OCI-LY7 (cell line): Measurements from ENCODE around the gene TMEM39A. TPM values are rescaled to one million over a fixed set of nuclear protein-coding genes. Genes with fewer than 3 reads are reported as not detected.

Experiments
- BruUV-seq: library from RNA; stranded (reverse); fragments of 400-500 nt; replicated peaks from 2 replicates; lab custom pipeline; 2021; lab: Mats Ljungman, UMichigan
- CTCF ChIA-PET: fragments of 300-600 bp; sonication (Branson Sonifier 250); formaldehyde crosslinking; loops from one replicate; lab custom pipeline; 2022; ENCODE audit warnings: antibody characterized with exemption; ENCODE audit not compliant: unreplicated experiment; lab: Charles Lee
- POLR2A ChIA-PET: fragments of 300-600 bp; sonication (Branson Sonifier 250); formaldehyde crosslinking; loops from one replicate; lab custom pipeline; 2022; ENCODE audit warnings: antibody characterized with exemption; lab: Charles Lee
- DNase-seq: peaks from one replicate; pipeline ENCODE4 v3.0.0-alpha.2; 2015; ENCODE audit warnings: low spot score
- H2AFZ ChIP-seq: fragments of 200-600 bp; sonication (generic), shearing (Covaris generic); 2 replicates; pipeline ENCODE4 v1.6.1; 2014; ENCODE audit warnings: mild to moderate bottlenecking, antibody characterized with exemption, low read length, moderate library complexity
- H3K27ac ChIP-seq: fragments of 200-600 bp; sonication (generic); 2 replicates; pipeline ENCODE4 v1.5.1; 2014; ENCODE audit warnings: mixed run types, low read depth, mild to moderate bottlenecking, moderate library complexity, low read length, inconsistent platforms; ENCODE audit not compliant: poor library complexity, severe bottlenecking
- H3K36me3 ChIP-seq: fragments of 200-600 bp; sonication (generic); 2 replicates; pipeline ENCODE4 v1.6.1; 2014; ENCODE audit warnings: mild to moderate bottlenecking, antibody characterized with exemption, low read length, moderate library complexity, mixed read lengths; ENCODE audit not compliant: insufficient read depth
- H3K4me1 ChIP-seq: fragments of 200-600 bp; sonication (generic); 2 replicates; pipeline ENCODE4 v1.5.1; 2014; ENCODE audit warnings: mild to moderate bottlenecking, low read length; ENCODE audit not compliant: insufficient read depth, poor library complexity, severe bottlenecking
- H3K4me2 ChIP-seq: fragments of 200-600 bp; sonication (generic); 2 replicates; pipeline ENCODE4 v1.6.1; 2014; ENCODE audit warnings: mild to moderate bottlenecking, low read length
- H3K4me3 ChIP-seq: fragments of 200-600 bp; sonication (generic); 2 replicates; pipeline ENCODE4 v1.5.1; 2014; ENCODE audit warnings: mild to moderate bottlenecking, low read depth, low read length; ENCODE audit not compliant: poor library complexity, severe bottlenecking
- H3K79me2 ChIP-seq: fragments of 200-600 bp; sonication (generic); 2 replicates; pipeline ENCODE4 v1.6.1; 2016; ENCODE audit warnings: low read depth, mild to moderate bottlenecking, low read length, moderate library complexity, mixed read lengths; ENCODE audit not compliant: insufficient read depth
- H3K9me2 ChIP-seq: fragments of 200-600 bp; sonication (generic); 2 replicates; pipeline ENCODE4 v1.6.1; 2016; ENCODE audit warnings: mild to moderate bottlenecking, low read length, mixed read lengths; ENCODE audit not compliant: insufficient read depth
- H3K9me3 ChIP-seq: fragments of 200-600 bp; sonication (generic); 2 replicates; pipeline ENCODE4 v1.6.1; 2014; ENCODE audit warnings: mild to moderate bottlenecking, mixed run types, low read length, mixed read lengths
- H4K20me1 ChIP-seq: fragments of 200-600 bp; sonication (generic); 2 replicates; pipeline ENCODE4 v1.6.1; 2014; ENCODE audit warnings: mild to moderate bottlenecking, antibody characterized with exemption, low read length, moderate library complexity, mixed read lengths; ENCODE audit not compliant: insufficient read depth
- EZH2phosphoT487 ChIP-seq: fragments of 200-600 bp; sonication (generic); IDR thresholded peaks from 2 replicates; pipeline ENCODE4 v1.6.1; 2018; ENCODE audit warnings: low read depth, borderline replicate concordance, mild to moderate bottlenecking, mixed run types, antibody characterized with exemption, low read length, moderate library complexity, mixed read lengths
- intact Hi-C: fragments of 100-400 bp; cut with micrococcal nuclease; formaldehyde crosslinking; loops from one replicate; pipeline ENCODE4 v1.10.0; 2022; ENCODE audit not compliant: unreplicated experiment
- total RNA-seq, 2 experiments: library from RNA; depleted of rRNA in 1 of 2; stranded (reverse); fragments of >200 nt in 1 of 2; shearing (Covaris generic) in 1 of 2; gene quantifications; 2 replicates each; pipeline ENCODE4 v1.2.3, GENCODE V29; 2014 to 2022
- TF ChIP-seq, protein P1 (sequence below): fragments of 200-600 bp; sonication (generic); conservative IDR thresholded peaks from 2 replicates; pipeline ENCODE4 v1.5.1; 2014; ENCODE audit warnings: mild to moderate bottlenecking, antibody characterized with exemption, low read length, moderate library complexity, mixed read lengths

TMEM39A gene
- total RNA-seq, 2 experiments from 2014 or later = 35.3 to 42.8 TPM

DNA sequence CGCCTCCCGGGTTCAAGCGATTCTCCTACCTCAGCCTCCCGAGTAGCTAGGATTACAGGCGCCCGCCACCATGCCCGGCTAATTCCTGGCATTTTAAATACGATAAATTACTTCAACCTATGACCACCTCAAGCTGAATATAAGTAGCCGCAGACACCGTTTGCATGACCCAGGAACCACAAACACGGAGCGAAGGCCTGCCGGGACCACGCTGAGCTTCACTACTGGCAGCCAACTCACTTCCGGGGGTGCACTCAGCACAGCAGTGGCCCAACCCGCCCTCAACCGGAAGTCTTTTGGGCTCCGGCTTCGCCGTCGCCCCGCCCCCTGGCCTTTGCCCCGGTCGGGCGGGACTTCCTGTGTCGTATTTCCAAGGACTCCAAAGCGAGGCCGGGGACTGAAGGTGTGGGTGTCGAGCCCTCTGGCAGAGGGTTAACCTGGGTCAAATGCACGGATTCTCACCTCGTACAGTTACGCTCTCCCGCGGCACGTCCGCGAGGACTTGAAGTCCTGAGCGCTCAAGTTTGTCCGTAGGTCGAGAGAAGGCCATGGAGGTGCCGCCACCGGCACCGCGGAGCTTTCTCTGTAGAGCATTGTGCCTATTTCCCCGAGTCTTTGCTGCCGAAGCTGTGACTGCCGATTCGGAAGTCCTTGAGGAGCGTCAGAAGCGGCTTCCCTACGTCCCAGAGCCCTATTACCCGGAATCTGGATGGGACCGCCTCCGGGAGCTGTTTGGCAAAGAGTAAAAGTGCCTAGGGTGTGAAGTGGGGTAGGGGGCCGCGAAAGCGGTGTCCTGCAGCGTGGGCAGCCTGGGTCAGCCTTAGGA, 35.0 kb upstream of the TMEM39A start, which contains the start of gene TIMMDC1:
TIMMDC1 (plus strand) TSS at position 362 of the 826 bp plus-strand sequence; CDS start at position 549, 187 bp downstream.
- no peak for TF ChIP-seq EZH2phosphoT487
- TF ChIP-seq, protein P1, sequence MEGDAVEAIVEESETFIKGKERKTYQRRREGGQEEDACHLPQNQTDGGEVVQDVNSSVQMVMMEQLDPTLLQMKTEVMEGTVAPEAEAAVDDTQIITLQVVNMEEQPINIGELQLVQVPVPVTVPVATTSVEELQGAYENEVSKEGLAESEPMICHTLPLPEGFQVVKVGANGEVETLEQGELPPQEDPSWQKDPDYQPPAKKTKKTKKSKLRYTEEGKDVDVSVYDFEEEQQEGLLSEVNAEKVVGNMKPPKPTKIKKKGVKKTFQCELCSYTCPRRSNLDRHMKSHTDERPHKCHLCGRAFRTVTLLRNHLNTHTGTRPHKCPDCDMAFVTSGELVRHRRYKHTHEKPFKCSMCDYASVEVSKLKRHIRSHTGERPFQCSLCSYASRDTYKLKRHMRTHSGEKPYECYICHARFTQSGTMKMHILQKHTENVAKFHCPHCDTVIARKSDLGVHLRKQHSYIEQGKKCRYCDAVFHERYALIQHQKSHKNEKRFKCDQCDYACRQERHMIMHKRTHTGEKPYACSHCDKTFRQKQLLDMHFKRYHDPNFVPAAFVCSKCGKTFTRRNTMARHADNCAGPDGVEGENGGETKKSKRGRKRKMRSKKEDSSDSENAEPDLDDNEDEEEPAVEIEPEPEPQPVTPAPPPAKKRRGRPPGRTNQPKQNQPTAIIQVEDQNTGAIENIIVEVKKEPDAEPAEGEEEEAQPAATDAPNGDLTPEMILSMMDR = no peak
- Histone ChIP-seq H3K4me1 (peaks cover 29% of the 10 kb centered on the region), H3K79me2 (peaks cover 45% of the 10 kb centered on the region), H3K4me2 (peak within 1 kb of the TSS; percentile 95), H4K20me1 (peaks cover 8% of the 10 kb centered on the region; the same call in 1 of the 2 replicates), H3K4me3 (peak within 1 kb of the TSS; percentile 75), H3K9me3 (no peaks in the 10 kb centered on the region), H3K27ac (peak within 1 kb of the TSS; percentile 66), H3K36me3 (peaks cover 20% of the 10 kb centered on the region), H3K9me2 (no peaks in the 10 kb centered on the region), H2AFZ (peak within 1 kb of the TSS; percentile 55; the same call in 1 of the 2 replicates)
- peak; percentile 98 for DNase-seq
- POLR2A ChIA-PET = interaction anchor here (0.6 to 7.8 kb wide), 21 partner anchors 9 to 242 kb away, joined by 3 to 67 read pairs (median 4); partner anchors contain the start of genes POGLUT1 and TMEM39A
- CTCF ChIA-PET = no interaction called here
- BruUV-seq = TSS peak; percentile 79
- intact Hi-C loops = loop anchor here (1.0 to 10.0 kb wide), 4 partner anchors 30 to 596 kb away; partner anchors contain the start of genes CD80, COX17, GSK3B and POGLUT1

DNA sequence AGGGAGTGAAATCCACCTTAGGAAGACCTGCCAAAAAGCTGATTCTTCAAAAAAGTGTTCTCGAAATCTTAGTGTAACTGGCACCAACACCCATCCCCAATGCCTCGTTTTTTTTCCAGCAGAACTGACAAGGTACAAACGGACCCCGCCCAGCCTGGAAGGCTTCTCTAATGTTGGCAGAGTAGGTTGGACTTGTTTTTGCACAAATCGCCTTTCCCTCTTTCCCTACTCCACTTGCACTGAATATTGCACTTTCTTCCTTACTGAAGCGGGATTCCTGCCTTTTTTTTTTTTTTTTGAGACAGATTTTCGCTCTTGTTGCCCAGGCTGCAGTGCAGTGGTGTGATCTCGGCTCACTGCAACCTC, 34.4 kb upstream of the TMEM39A start:
- Histone ChIP-seq H3K27ac (peak overlapping the region; percentile 66), H4K20me1 (peaks cover 8% of the 10 kb centered on the region; the same call in 1 of the 2 replicates), H3K9me2 (no peaks in the 10 kb centered on the region), H3K79me2 (peaks cover 45% of the 10 kb centered on the region), H2AFZ (peak overlapping the region; percentile 55; the same call in 1 of the 2 replicates), H3K4me1 (peaks cover 29% of the 10 kb centered on the region), H3K4me2 (peak overlapping the region; percentile 81), H3K36me3 (peaks cover 18% of the 10 kb centered on the region), H3K9me3 (no peaks in the 10 kb centered on the region), H3K4me3 (peak overlapping the region; percentile 75)
- TSS peak; percentile 97 for BruUV-seq
- no peak for TF ChIP-seq EZH2phosphoT487
- TF ChIP-seq, protein P1 = no peak
- intact Hi-C loops = loop anchor here (1.0 to 10.0 kb wide), 4 partner anchors 29 to 597 kb away; partner anchors contain the start of genes CD80, COX17, GSK3B and POGLUT1
- DNase-seq = no peak
- CTCF ChIA-PET = no interaction called here
- POLR2A ChIA-PET = interaction anchor here (0.6 to 7.8 kb wide), 13 partner anchors 9 to 206 kb away, joined by 3 to 67 read pairs (median 6); partner anchors contain the start of genes POGLUT1 and TMEM39A
